GM19035 (cell line): ENCODE results near the gene SHISA2.

ENCODE experiments used
- ATAC-seq: cut with Tn5 transposase; IDR thresholded peaks from one replicate; pipeline ENCODE4 v1.9.1; 2021; ENCODE audit not compliant: unreplicated experiment

Gene SHISA2

GRCh38 chr13:26050568-26051230, 1.1 kb downstream of the SHISA2 start:
- ATAC-seq: no peak

- ATAC-seq: no peak
Observed at GRCh38 chr13:26048741-26049140, 3.1 kb downstream of the SHISA2 start.

GRCh38 chr13:26047040-26047439, 4.8 kb downstream of the SHISA2 start:
- ATAC-seq: no peak

GRCh38 chr13:26046639-26047038, 5.2 kb downstream of the SHISA2 start:
- ATAC-seq: no peak

GRCh38 chr13:26045142-26045541, 6.7 kb downstream of the SHISA2 start:
- ATAC-seq: no peak

- no peak for ATAC-seq
Observed at GRCh38 chr13:26042785-26043184, 9.0 kb downstream of the SHISA2 start.

GRCh38 chr13:26041444-26041843, 10.4 kb downstream of the SHISA2 start:
- ATAC-seq: no peak

- no peak for ATAC-seq
Observed at GRCh38 chr13:26038931-26039475, 12.8 kb downstream of the SHISA2 start.

- ATAC-seq: no peak
Observed at GRCh38 chr13:26037302-26037701, 14.5 kb downstream of the SHISA2 start.

- ATAC-seq: no peak
Observed at GRCh38 chr13:26036383-26036782, 15.4 kb downstream of the SHISA2 start.

- ATAC-seq: no peak
Observed at GRCh38 chr13:26034018-26034417, 17.8 kb downstream of the SHISA2 start.

- ATAC-seq: no peak
Observed at GRCh38 chr13:26030331-26030730, 21.5 kb downstream of the SHISA2 start.

GRCh38 chr13:26029581-26030136, 22.2 kb downstream of the SHISA2 start:
- no peak for ATAC-seq

GRCh38 chr13:26026211-26026610, 25.6 kb downstream of the SHISA2 start:
- no peak for ATAC-seq

- no peak for ATAC-seq
Observed at GRCh38 chr13:26025771-26026170, 26.0 kb downstream of the SHISA2 start.

GRCh38 chr13:26025196-26025595, 26.6 kb downstream of the SHISA2 start:
- no peak for ATAC-seq

GRCh38 chr13:26024558-26024957, 27.3 kb downstream of the SHISA2 start:
- no peak for ATAC-seq

- no peak for ATAC-seq
Observed at GRCh38 chr13:26022538-26023292, 29.1 kb downstream of the SHISA2 start.

GRCh38 chr13:26021956-26022355, 29.9 kb downstream of the SHISA2 start:
- no peak for ATAC-seq

- no peak for ATAC-seq
Observed at GRCh38 chr13:26021516-26021915, 30.3 kb downstream of the SHISA2 start.

GRCh38 chr13:26020891-26021290, 30.9 kb downstream of the SHISA2 start:
- ATAC-seq: no peak
